DOHH2 (cell line): ENCODE data around the gene GIMAP1.
"Not testable (repeated sequence)": the region's sequence is repeated elsewhere in the genome, so short reads cannot be mapped to it uniquely, and the experiment has no call there.

Source experiments
- H3F3A ChIP-seq: fragments of 200-600 bp; sonication (generic), shearing (Covaris generic); 2 replicates; pipeline ENCODE4 v1.6.0; 2016; ENCODE audit warnings: antibody characterized with exemption, mild to moderate bottlenecking; ENCODE audit not compliant: control insufficient read depth, insufficient read depth
- H3K27ac ChIP-seq: fragments of 200-600 bp; sonication (generic); 2 replicates; pipeline ENCODE4 v1.5.1; 2014; ENCODE audit warnings: low read depth, mild to moderate bottlenecking, low read length, moderate library complexity
- H3K27me3 ChIP-seq: fragments of 200-600 bp; sonication (generic); 2 replicates; pipeline ENCODE4 v1.6.1; 2014; ENCODE audit warnings: mild to moderate bottlenecking, low read length, mixed read lengths; ENCODE audit not compliant: control insufficient read depth
- H3K36me3 ChIP-seq: fragments of 200-600 bp; sonication (generic); 2 replicates; pipeline ENCODE4 v1.6.1; 2014; ENCODE audit warnings: mild to moderate bottlenecking, low read length, moderate library complexity, mixed read lengths; ENCODE audit not compliant: control insufficient read depth
- H3K4me1 ChIP-seq: fragments of 200-600 bp; sonication (generic); 2 replicates; pipeline ENCODE4 v1.6.1; 2014; ENCODE audit warnings: mild to moderate bottlenecking, low read length, mixed read lengths; ENCODE audit not compliant: control insufficient read depth
- H3K4me2 ChIP-seq: fragments of 200-600 bp; sonication (generic); 2 replicates; pipeline ENCODE4 v1.6.0; 2014; ENCODE audit warnings: mild to moderate bottlenecking, low read length, moderate library complexity
- H3K4me3 ChIP-seq: fragments of 200-600 bp; sonication (generic); 2 replicates; pipeline ENCODE4 v1.5.1; 2014; ENCODE audit warnings: mild to moderate bottlenecking, low read length, mixed read lengths
- H3K79me2 ChIP-seq: fragments of 200-600 bp; sonication (generic); 2 replicates; pipeline ENCODE4 v1.6.1; 2014; ENCODE audit warnings: mild to moderate bottlenecking, low read length, mixed read lengths; ENCODE audit not compliant: control insufficient read depth
- H3K9me2 ChIP-seq: fragments of 200-600 bp; sonication (generic); replicated peaks from 2 replicates; pipeline ENCODE4 v1.6.1; 2014; ENCODE audit warnings: mild to moderate bottlenecking, low read length, mixed read lengths; ENCODE audit not compliant: control insufficient read depth
- H3K9me3 ChIP-seq: fragments of 200-600 bp; sonication (generic); 2 replicates; pipeline ENCODE4 v1.6.1; 2014; ENCODE audit warnings: antibody characterized with exemption, low read length, mixed read lengths; ENCODE audit not compliant: control insufficient read depth, insufficient read depth
- H4K20me1 ChIP-seq: fragments of 200-600 bp; sonication (generic); 2 replicates; pipeline ENCODE4 v1.6.0; 2014; ENCODE audit warnings: low read depth, mild to moderate bottlenecking, antibody characterized with exemption, low read length, moderate library complexity; ENCODE audit not compliant: control insufficient read depth, insufficient read depth
- CTCF ChIP-seq: fragments of 200-600 bp; sonication (generic); IDR thresholded peaks from one replicate; pipeline ENCODE4 v1.5.1; 2014; ENCODE audit warnings: antibody characterized with exemption, mild to moderate bottlenecking, low read depth, low read length; ENCODE audit not compliant: poor library complexity, severe bottlenecking
- EZH2phosphoT487 ChIP-seq: fragments of 200-600 bp; sonication (generic); IDR thresholded peaks from 2 replicates; pipeline ENCODE4 v1.6.1; 2017; ENCODE audit warnings: borderline replicate concordance, mild to moderate bottlenecking, antibody characterized with exemption, low read length, moderate library complexity, mixed read lengths

GIMAP1 gene

GRCh38 chr7:150716368-150716767 is at the start of gene GIMAP1:
Gene GIMAP1, plus strand, starts transcription at chr7:150716613. Its CDS starts 2,435 bp downstream, at chr7:150719048.
- Histone ChIP-seq H3K4me2 (no peak within 1 kb of the TSS), H3F3A (no peaks in the 10 kb centered on the region), H3K27ac (no peak within 1 kb of the TSS), H3K9me3 (no peaks in the 10 kb centered on the region), H3K9me2 (no peaks in the 10 kb centered on the region), H3K36me3 (no peaks in the 10 kb centered on the region), H3K4me1 (no peaks in the 10 kb centered on the region), H3K79me2 (no peaks in the 10 kb centered on the region), H3K27me3 (peaks cover 7% of the 10 kb centered on the region; the same call in 1 of the 2 replicates), H4K20me1 (no peaks in the 10 kb centered on the region), H3K4me3 (no peak within 1 kb of the TSS)
- TF ChIP-seq EZH2phosphoT487 = no peak
- no peak for TF ChIP-seq CTCF

- Histone ChIP-seq H3F3A (no peaks in the 10 kb centered on the region), H3K27ac (no peak overlapping the region), H4K20me1 (no peaks in the 10 kb centered on the region), H3K4me3 (no peak overlapping the region), H3K4me1 (0 out of 2 replicates have a peak, but pooled peaks cover 5% of the 10 kb centered on the region), H3K79me2 (no peaks in the 10 kb centered on the region), H3K36me3 (no peaks in the 10 kb centered on the region), H3K27me3 (0 out of 2 replicates have a peak, but pooled peaks cover 2% of the 10 kb centered on the region), H3K9me3 (peaks cover 3% of the 10 kb centered on the region; the same call in 1 of the 2 replicates), H3K4me2 (no peak overlapping the region), H3K9me2 (no peaks in the 10 kb centered on the region)
- TF ChIP-seq EZH2phosphoT487 (no peak), CTCF (no peak)
Observed at GRCh38 chr7:150668472-150668911, 47.9 kb upstream of the GIMAP1 start.

DNA sequence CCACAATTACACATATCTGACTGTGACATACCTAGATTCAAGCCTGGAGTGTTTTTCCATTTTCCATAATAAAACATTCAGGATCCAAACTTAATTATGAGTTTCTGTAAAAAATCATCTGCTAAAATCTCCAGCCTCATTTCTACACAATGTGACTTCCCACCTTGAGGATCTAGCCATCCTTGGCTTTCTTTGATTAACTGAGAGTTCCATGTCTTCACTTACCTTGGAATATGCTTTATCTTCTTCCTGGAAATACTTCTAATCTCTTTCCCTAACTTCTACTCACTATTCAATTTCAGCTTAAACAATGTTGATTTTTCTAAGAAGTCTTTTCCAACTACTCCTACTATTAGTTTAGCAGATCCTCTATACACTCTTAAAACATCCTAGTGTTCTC is 47.4 kb upstream of the GIMAP1 start:
- Histone ChIP-seq H3K36me3 (no peaks in the 10 kb centered on the region), H3F3A (no peaks in the 10 kb centered on the region), H3K4me3 (no peak overlapping the region), H3K4me2 (no peak overlapping the region), H3K4me1 (0 out of 2 replicates have a peak, but pooled peaks cover 2% of the 10 kb centered on the region), H3K9me2 (no peaks in the 10 kb centered on the region), H3K27ac (no peak overlapping the region), H3K9me3 (peaks cover 3% of the 10 kb centered on the region; the same call in 1 of the 2 replicates), H4K20me1 (no peaks in the 10 kb centered on the region), H3K27me3 (0 out of 2 replicates have a peak, but pooled peaks cover 2% of the 10 kb centered on the region), H3K79me2 (no peaks in the 10 kb centered on the region)
- no peak for TF ChIP-seq EZH2phosphoT487
- no peak for TF ChIP-seq CTCF

DNA sequence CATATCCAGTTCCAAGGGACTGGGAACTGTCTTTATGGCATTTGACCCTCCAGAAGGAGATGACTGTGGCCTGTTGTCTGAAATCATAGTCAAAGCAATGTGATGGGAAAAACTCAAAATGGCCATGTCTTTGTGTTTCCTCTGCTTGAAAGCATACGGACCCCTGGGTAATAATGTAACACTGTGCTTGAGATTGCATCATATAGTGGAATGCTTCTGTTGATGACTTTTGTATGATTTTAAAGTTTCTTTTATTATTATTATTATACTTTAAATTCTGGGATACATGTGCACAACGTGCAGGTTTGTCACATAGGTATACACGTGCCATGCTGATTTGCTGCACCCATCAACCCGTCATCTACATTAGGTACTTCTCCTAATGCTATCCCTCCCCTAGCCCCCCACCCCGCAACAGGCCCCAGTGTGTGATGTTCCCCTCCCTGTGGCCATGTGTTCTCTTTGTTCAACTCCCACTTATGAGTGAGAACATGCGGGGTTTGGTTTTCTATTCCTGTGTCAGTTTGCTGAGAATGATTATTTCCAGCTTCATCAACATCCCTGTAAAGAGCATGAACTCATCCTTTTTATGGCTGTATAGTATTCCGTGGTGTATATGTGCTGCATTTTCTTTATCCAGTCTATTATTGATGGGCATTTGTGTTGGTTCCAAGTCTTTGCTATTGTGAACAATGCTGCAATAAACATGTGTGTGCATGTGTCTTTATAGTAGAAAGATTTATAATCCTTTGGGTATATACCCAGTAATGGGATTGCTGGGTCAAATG is 44.4 kb upstream of the GIMAP1 start:
- H3K4me3 ChIP-seq, H3K4me1 ChIP-seq, H3K27me3 ChIP-seq, H3F3A ChIP-seq, H3K79me2 ChIP-seq, H3K9me3 ChIP-seq, H3K4me2 ChIP-seq, H4K20me1 ChIP-seq, H3K36me3 ChIP-seq, H3K9me2 ChIP-seq, H3K27ac ChIP-seq: not testable (repeated sequence)
